Measurements from ENCODE around the gene TBC1D22A.

TBC1D22A gene

GRCh38 chr22:46887978-46888377, 125.5 kb downstream of the TBC1D22A start:
- H3K36me3 ChIP-seq (ENCODE audit: control insufficient read depth, insufficient read depth, low read length), result peaks cover 6% of the 10 kb centered on the region
- no peaks in the 10 kb centered on the region for H3K4me1 ChIP-seq (ENCODE audit: control insufficient read depth, insufficient read depth, low read length)
- H3K27me3 ChIP-seq (ENCODE audit: control insufficient read depth, insufficient read depth, low read length), result no peaks in the 10 kb centered on the region
- no peaks in the 10 kb centered on the region for H3K9me3 ChIP-seq (ENCODE audit: control insufficient read depth, low read length)
- no peak overlapping the region for H3K4me3 ChIP-seq (ENCODE audit: low read length)
- no peak overlapping the region for H3K9ac ChIP-seq (ENCODE audit: low read length)

DNA sequence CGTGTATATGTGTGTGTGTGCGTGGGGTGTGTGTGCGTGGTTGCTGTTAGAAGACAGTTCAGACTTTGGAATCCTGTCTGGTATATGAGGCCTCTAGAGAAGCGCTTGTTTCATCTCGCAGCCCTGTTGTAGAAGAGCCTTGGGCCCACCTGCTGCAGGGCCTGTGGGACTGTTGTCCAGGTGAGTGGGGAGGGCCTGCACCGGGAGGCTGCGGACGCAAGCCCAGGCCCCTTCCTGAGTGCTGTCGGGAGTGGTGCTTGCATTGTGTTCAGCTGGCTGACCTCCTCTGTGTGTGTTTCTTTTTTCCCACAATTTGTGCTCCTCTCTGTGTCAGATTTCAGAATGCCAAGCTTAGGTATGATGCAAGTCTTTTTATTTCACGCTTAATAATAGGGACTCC, 128.4 kb downstream of the TBC1D22A start:
- peaks cover 10% of the 10 kb centered on the region for H3K36me3 ChIP-seq (ENCODE audit: control insufficient read depth, insufficient read depth, low read length)
- H3K4me3 ChIP-seq (ENCODE audit: low read length), result no peak overlapping the region
- no peaks in the 10 kb centered on the region for H3K27me3 ChIP-seq (ENCODE audit: control insufficient read depth, insufficient read depth, low read length)
- no peak overlapping the region for H3K9ac ChIP-seq (ENCODE audit: low read length)
- H3K9me3 ChIP-seq (ENCODE audit: control insufficient read depth, low read length), result no peaks in the 10 kb centered on the region
- H3K4me1 ChIP-seq (ENCODE audit: control insufficient read depth, insufficient read depth, low read length), result peaks cover 8% of the 10 kb centered on the region

DNA sequence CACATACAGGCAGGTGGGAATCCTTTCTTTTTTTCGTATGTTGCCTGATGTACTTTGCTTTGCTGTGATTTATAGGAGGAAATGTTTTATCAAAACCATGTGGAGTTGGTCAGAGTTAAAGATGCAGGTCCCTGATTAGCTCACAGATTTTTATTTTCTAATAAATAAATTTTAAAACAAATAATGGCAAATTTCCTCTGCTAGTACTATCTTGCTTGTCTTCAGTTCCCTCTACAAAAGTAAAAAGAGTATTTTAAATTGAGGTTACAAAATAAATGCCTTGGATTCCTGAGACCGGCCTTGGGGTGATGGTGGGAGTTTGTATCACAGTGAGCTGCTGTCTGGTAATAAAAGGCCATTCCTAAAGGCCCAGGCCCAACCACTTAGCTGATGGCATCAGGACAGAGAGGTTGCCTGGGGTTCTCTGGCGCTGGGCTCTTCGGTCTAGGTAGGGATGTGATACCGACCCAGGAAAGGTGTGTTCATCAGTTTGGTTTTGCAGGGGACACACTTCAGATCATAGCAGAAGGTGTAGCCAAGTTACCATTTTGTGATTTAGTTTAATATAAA, 129.0 kb downstream of the TBC1D22A start:
- H3K9ac ChIP-seq (ENCODE audit: low read length), result no peak overlapping the region
- H3K4me3 ChIP-seq (ENCODE audit: low read length), result no peak overlapping the region
- H3K36me3 ChIP-seq (ENCODE audit: control insufficient read depth, insufficient read depth, low read length), result peaks cover 10% of the 10 kb centered on the region
- peaks cover 11% of the 10 kb centered on the region for H3K4me1 ChIP-seq (ENCODE audit: control insufficient read depth, insufficient read depth, low read length)
- H3K9me3 ChIP-seq (ENCODE audit: control insufficient read depth, low read length), result no peaks in the 10 kb centered on the region
- no peaks in the 10 kb centered on the region for H3K27me3 ChIP-seq (ENCODE audit: control insufficient read depth, insufficient read depth, low read length)

GRCh38 chr22:46892866-46893265, 130.4 kb downstream of the TBC1D22A start:
- no peaks in the 10 kb centered on the region for H3K27me3 ChIP-seq (ENCODE audit: control insufficient read depth, insufficient read depth, low read length)
- peaks cover 11% of the 10 kb centered on the region for H3K4me1 ChIP-seq (ENCODE audit: control insufficient read depth, insufficient read depth, low read length)
- no peaks in the 10 kb centered on the region for H3K9me3 ChIP-seq (ENCODE audit: control insufficient read depth, low read length)
- no peak overlapping the region for H3K9ac ChIP-seq (ENCODE audit: low read length)
- H3K36me3 ChIP-seq (ENCODE audit: control insufficient read depth, insufficient read depth, low read length), result peaks cover 10% of the 10 kb centered on the region
- no peak overlapping the region for H3K4me3 ChIP-seq (ENCODE audit: low read length)

GRCh38 chr22:46893281-46894020, 131.0 kb downstream of the TBC1D22A start:
- Histone ChIP-seq H3K9me3 (ENCODE audit: control insufficient read depth, low read length) (no peaks in the 10 kb centered on the region), H3K9ac (ENCODE audit: low read length) (no peak overlapping the region), H3K27me3 (ENCODE audit: control insufficient read depth, insufficient read depth, low read length) (no peaks in the 10 kb centered on the region), H3K4me1 (ENCODE audit: control insufficient read depth, insufficient read depth, low read length) (peaks cover 11% of the 10 kb centered on the region), H3K36me3 (ENCODE audit: control insufficient read depth, insufficient read depth, low read length) (peaks cover 10% of the 10 kb centered on the region), H3K4me3 (ENCODE audit: low read length) (no peak overlapping the region)

DNA sequence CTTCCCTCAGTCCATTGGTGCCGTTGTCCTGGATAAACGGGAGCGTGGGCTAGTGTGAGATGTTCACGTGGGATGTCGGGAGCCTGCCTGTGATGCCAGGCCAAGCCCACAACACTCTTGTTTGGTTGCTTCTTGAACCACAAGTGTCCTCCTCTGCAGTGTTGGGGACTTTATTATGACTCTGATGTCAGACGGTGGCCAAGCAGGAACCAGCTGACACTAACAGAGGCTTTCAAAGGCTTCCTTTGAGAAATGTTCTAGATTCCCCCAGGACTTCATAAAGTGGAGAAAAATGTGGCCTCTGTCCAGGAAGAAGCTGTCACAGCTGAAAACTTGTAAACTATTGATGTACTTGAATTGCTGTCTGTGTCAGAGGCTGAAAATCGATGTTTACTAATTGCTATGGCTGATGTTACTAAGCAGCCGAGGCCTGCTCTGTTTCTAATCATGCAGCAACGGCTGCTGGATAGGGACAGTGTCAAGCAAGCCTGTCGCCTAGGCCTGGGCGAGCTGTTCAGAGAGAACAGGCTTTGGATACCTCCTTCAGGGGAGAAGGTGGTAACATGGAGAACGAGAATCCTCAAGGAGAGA, 131.7 kb downstream of the TBC1D22A start:
- H3K4me1 ChIP-seq (ENCODE audit: control insufficient read depth, insufficient read depth, low read length), result peaks cover 11% of the 10 kb centered on the region
- no peaks in the 10 kb centered on the region for H3K9me3 ChIP-seq (ENCODE audit: control insufficient read depth, low read length)
- no peaks in the 10 kb centered on the region for H3K27me3 ChIP-seq (ENCODE audit: control insufficient read depth, insufficient read depth, low read length)
- H3K4me3 ChIP-seq (ENCODE audit: low read length), result no peak overlapping the region
- peaks cover 10% of the 10 kb centered on the region for H3K36me3 ChIP-seq (ENCODE audit: control insufficient read depth, insufficient read depth, low read length)
- H3K9ac ChIP-seq (ENCODE audit: low read length), result no peak overlapping the region

- H3K27me3 ChIP-seq (ENCODE audit: control insufficient read depth, insufficient read depth, low read length), result no peaks in the 10 kb centered on the region
- no peak overlapping the region for H3K4me3 ChIP-seq (ENCODE audit: low read length)
- no peaks in the 10 kb centered on the region for H3K9me3 ChIP-seq (ENCODE audit: control insufficient read depth, low read length)
- H3K9ac ChIP-seq (ENCODE audit: low read length), result peak overlapping the region; percentile 3
- H3K36me3 ChIP-seq (ENCODE audit: control insufficient read depth, insufficient read depth, low read length), result peaks cover 10% of the 10 kb centered on the region
- peaks cover 11% of the 10 kb centered on the region for H3K4me1 ChIP-seq (ENCODE audit: control insufficient read depth, insufficient read depth, low read length)
These were observed 132.6 kb downstream of the TBC1D22A start for GRCh38 chr22:46894851-46895640.

- peaks cover 11% of the 10 kb centered on the region for H3K4me1 ChIP-seq (ENCODE audit: control insufficient read depth, insufficient read depth, low read length)
- H3K36me3 ChIP-seq (ENCODE audit: control insufficient read depth, insufficient read depth, low read length), result peaks cover 10% of the 10 kb centered on the region
These were observed 133.3 kb downstream of the TBC1D22A start for GRCh38 chr22:46895753-46896152.

GRCh38 chr22:46896166-46896565, 133.7 kb downstream of the TBC1D22A start:
- peaks cover 10% of the 10 kb centered on the region for H3K36me3 ChIP-seq (ENCODE audit: control insufficient read depth, insufficient read depth, low read length)

More at GRCh38 chr22:46895753-46896152, 133.3 kb downstream of the TBC1D22A start:
- Histone ChIP-seq H3K27me3 (ENCODE audit: control insufficient read depth, insufficient read depth, low read length) (no peaks in the 10 kb centered on the region), H3K4me3 (ENCODE audit: low read length) (no peak overlapping the region), H3K9me3 (ENCODE audit: control insufficient read depth, low read length) (no peaks in the 10 kb centered on the region), H3K9ac (ENCODE audit: low read length) (no peak overlapping the region)

DNA sequence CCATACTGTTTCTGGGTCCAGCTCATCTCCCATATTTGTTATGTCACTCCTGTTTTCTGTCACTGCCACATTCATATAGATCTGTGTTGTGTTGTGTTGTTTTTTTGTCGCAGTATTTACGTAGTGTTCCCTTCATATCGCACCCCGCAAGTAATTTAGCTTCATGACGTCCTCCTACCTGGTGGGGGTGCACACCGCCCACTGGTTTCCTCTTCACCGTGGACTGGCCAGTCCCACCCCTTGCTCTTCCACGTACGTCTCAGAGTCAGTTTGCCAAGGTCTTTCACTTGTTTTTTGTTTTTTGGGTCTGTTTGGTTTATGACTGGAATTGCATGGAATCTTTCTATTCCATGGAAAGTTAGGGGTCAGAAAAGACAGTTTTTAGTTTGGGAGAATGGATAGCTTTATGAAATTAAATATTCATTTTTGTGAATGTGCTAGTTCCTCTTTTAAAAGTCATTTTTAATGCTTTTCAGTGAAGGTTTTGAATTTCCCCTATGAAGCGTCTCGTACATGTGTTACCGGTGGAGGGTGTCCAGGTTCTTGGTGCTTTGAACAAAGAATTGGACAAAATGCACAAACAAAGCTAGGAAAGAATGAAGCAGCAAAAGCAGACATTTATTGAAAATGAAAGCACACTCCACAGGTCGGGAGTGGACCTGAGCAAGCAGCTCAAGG, 134.3 kb downstream of the TBC1D22A start:
- H3K27me3 ChIP-seq (ENCODE audit: control insufficient read depth, insufficient read depth, low read length), result no peaks in the 10 kb centered on the region
- H3K4me1 ChIP-seq (ENCODE audit: control insufficient read depth, insufficient read depth, low read length), result peaks cover 11% of the 10 kb centered on the region
- no peaks in the 10 kb centered on the region for H3K9me3 ChIP-seq (ENCODE audit: control insufficient read depth, low read length)
- H3K4me3 ChIP-seq (ENCODE audit: low read length), result no peak overlapping the region
- peaks cover 10% of the 10 kb centered on the region for H3K36me3 ChIP-seq (ENCODE audit: control insufficient read depth, insufficient read depth, low read length)
- no peak overlapping the region for H3K9ac ChIP-seq (ENCODE audit: low read length)

More at GRCh38 chr22:46896166-46896565, 133.7 kb downstream of the TBC1D22A start:
- Histone ChIP-seq H3K9me3 (ENCODE audit: control insufficient read depth, low read length) (no peaks in the 10 kb centered on the region), H3K27me3 (ENCODE audit: control insufficient read depth, insufficient read depth, low read length) (no peaks in the 10 kb centered on the region), H3K4me1 (ENCODE audit: control insufficient read depth, insufficient read depth, low read length) (peaks cover 11% of the 10 kb centered on the region), H3K4me3 (ENCODE audit: low read length) (no peak overlapping the region), H3K9ac (ENCODE audit: low read length) (no peak overlapping the region)

GRCh38 chr22:46897246-46897623, 134.8 kb downstream of the TBC1D22A start:
- H3K27me3 ChIP-seq (ENCODE audit: control insufficient read depth, insufficient read depth, low read length), result no peaks in the 10 kb centered on the region
- no peak overlapping the region for H3K4me3 ChIP-seq (ENCODE audit: low read length)
- H3K4me1 ChIP-seq (ENCODE audit: control insufficient read depth, insufficient read depth, low read length), result peaks cover 11% of the 10 kb centered on the region
- H3K36me3 ChIP-seq (ENCODE audit: control insufficient read depth, insufficient read depth, low read length), result peaks cover 7% of the 10 kb centered on the region
- H3K9me3 ChIP-seq (ENCODE audit: control insufficient read depth, low read length), result no peaks in the 10 kb centered on the region
- no peak overlapping the region for H3K9ac ChIP-seq (ENCODE audit: low read length)
